Stimulated activated CD4-positive, alpha-beta T cell treated with anti-CD3 and anti-CD28 coated beads, TNF-alpha, amount 100 ng/mL, for 1 hour (primary cell): Measurements from ENCODE around the gene ZFX.
"Not testable (repeated sequence)": the region's sequence is repeated elsewhere in the genome, so short reads cannot be mapped to it uniquely, and the experiment has no call there.

Source experiments
- DNase-seq, 3 donors: peaks; one replicate each; pipeline ENCODE4 v3.0.0-alpha.2; 2020; ENCODE audit warnings: low read depth in 3 of 3, low spot score in 1 of 3

The ZFX gene

DNA sequence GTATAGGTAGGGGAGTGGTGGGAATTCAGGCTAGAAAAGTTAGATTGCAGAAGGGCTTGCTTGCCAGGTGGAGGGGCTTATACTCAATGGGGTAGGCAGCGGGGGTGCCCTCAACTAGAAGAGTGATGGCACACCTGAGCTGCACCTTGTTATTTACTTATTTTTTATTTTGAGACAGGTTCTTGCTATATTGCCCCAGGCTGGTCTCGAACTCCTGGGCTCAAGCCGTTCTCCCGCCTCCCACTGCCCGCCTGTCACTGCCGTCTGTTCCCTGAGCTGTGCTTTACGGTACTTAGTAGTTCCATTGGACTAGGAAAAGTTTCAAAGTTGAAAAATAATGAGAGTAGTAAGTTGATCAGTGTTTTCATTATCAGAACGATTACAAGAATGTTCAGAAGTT is 2.0 kb downstream of the ZFX start:
- no peak for DNase-seq

- no peak for DNase-seq
Observed at GRCh38 chrX:24153178-24153795, 3.8 kb downstream of the ZFX start.

DNA sequence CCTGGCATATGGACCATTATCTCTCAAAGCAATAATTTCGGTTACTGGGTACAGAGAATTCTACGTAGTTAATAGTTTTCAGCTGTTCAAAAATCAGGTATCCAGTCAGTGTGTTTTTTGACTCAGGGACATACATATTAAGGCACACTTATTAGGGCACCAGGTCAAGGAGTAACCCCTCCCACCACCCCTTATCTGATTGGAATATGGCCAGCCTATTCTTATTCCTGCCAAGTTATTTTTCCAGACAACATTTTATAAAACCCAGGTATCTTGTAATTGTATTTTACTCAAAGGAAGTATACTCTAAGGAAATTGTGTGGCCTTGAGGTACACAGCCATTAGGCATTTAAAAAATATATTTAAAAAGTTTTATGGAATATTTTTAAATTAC is 4.3 kb downstream of the ZFX start:
- DNase-seq, result no peak

- no peak for DNase-seq
Observed at GRCh38 chrX:24154490-24155034, 5.0 kb downstream of the ZFX start.

GRCh38 chrX:24155747-24156146 is 6.2 kb downstream of the ZFX start:
- DNase-seq, result not testable (repeated sequence)

- no peak for DNase-seq
Observed at GRCh38 chrX:24156177-24156576, 6.6 kb downstream of the ZFX start.

DNA sequence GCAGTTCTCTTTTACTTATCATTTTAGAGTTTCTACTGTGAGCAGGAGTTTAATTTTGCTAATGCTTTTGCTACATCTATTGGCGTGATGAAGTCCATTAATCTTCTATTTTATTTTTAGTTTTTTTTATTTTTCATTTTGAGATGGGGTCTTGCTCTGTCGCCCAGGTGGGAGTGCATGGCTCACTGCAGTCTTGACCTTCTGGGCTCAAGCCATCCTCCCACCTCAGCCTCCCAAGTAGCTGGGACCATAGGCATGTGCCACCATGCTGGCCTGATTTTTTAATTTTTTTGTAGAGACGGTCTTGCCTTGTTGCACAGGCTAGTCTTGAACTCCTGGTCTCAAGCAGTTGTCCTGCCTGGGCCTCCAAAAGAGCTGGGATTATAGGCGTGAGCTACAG is 9.4 kb downstream of the ZFX start:
- no peak for DNase-seq

- DNase-seq, result no peak
Observed at GRCh38 chrX:24166078-24166477, 16.5 kb downstream of the ZFX start.

GRCh38 chrX:24167719-24168472 is 18.4 kb downstream of the ZFX start:
- DNase-seq, result no peak

GRCh38 chrX:24168807-24169206 is 19.3 kb downstream of the ZFX start:
- DNase-seq, result no peak

GRCh38 chrX:24169211-24169610 is 19.7 kb downstream of the ZFX start:
- no peak for DNase-seq

GRCh38 chrX:24173115-24173847 is 23.8 kb downstream of the ZFX start:
- no peak for DNase-seq

DNA sequence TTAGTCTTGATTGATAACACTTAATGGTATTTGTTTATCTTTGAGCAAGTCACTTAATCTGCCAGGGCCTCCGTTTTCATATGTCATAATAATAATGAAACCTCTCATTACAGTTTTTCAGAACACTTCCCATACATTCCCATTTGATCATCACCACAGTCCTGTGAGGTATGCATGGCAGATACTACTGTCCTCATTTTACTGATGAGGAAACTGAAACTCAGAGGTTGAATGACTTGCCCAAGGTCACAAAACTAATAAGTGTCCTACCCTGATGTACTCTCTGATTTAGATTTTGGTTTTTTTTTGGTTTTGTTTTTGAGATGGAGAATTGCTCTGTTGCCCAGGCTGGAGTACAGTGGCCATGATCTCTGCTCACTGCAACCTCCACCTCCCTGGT is 25.7 kb downstream of the ZFX start:
- DNase-seq, result no peak

DNA sequence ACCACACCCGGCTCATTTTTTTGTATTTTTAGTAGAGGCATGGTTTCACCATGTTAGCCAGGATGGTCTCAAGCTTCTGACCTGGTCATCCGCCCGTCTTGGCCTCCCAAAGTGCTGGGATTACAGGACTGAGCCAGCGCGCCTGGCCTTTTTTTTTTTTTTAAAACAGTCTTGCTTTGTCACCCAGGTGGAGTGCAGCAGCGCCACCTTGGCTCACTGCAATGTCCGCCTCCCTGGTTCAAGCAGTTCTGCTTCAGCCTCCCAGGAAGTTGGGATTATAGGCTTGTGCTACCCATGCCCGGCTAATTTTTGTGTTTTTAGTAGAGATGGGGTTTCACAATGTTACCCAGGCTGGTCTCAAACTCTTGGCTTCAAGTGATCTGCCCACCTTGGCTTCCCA is 28.9 kb downstream of the ZFX start:
- DNase-seq, result no peak

DNA sequence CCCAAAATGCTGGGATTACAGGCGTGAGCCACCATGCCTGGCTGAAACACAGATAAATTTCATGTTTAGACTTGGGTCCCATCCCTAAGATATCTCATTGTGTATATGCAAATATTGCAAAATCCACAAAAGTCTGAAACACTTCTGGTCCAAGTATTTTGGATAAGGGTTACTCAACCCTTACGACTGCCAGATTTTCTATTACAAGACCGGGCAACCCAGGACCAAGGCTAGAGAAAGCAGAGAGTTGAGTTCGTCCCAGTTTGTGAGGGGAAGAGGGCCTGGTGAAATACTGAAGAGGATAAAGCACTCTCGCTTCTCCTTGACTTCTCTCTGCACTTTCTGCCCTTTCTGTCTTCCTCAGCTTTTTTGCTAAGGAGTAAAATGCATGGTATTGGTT is 34.5 kb downstream of the ZFX start:
- no peak for DNase-seq

DNA sequence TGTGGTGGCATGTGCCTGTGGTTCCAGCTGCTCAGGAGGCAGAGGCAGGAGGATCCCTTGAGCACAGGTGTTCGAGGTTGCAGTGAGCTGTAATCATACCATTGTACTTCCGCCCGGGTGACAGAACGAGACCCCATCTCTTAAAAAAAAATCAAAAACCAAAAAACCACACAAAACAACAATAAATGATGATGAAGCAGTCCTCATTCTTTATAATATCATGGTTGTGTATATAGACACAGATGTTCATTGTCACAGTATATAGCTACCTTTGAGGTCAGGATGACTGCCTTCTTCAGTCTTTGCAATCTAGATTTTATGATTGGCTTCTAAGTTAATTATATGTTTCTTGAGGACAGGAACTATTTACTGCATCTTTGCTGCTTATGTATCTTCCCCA is 37.0 kb downstream of the ZFX start:
- DNase-seq, result no peak

DNA sequence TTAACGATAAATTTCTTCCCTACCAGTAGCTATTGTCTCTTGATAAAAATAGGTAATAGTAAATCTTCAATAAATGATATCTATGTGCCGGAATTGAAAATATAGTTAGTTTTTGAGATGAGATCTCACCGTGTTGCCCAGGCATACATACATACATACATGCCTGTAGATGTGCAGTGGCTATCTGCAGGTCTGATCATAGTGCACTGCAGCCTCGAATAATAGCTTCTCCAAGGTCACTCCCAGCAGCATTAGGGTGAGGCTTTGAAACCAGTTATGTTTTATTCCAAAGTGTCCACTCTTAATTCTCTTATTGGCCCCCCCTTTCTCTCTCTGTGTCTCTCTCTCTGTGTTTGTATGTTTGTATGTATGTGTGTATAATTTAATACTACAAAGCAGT is 37.5 kb downstream of the ZFX start:
- no peak for DNase-seq

DNA sequence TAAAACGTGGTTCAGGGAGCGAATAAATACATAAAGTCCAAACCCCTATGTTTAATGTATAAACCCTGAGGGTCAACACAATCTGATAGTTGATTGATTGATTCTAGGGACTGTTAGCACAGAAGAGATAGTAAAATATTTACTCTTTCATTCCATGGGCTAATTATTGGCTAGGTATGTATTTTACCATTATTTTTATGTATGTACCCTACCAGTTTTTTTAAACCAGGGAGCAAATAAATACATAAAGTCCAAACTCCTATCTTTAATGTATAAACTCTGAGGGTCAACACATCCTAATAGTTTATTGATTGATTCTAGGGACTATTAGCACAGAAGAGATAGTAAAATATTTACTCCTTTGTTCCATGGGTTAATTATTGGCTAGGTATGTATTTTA is 40.0 kb downstream of the ZFX start:
- DNase-seq, result no peak

DNA sequence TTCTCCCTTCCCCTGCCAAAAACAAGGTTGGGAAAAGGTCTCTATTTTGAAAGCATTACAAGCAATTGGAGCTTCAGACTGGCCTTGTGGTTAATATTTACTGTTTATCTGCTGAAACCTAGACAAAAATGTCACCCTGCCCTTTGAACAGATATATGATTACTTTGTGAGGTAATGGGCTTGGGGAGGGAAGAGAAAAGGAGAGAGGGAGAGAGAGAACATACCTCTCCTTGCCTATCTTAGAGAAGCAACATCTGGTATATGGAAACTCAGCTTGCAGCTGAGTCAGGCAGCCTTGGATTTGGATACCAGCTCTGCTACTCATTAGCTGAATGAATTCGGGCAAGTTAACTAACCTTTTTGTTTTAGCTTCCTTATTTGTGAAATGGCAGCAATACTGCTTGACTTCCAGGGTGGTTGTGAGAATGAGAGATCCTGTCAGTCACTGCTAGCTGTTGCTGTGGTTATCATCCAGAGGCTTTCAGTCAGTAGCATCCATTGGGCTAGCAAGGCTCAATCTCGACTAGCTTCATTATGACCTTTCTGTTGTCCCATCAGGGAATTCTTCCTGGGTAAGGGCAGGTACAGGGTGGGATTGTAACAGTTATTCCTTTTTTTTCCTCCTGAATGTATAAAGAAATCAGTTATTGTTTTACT is 41.1 kb downstream of the ZFX start:
- DNase-seq, result no peak

DNA sequence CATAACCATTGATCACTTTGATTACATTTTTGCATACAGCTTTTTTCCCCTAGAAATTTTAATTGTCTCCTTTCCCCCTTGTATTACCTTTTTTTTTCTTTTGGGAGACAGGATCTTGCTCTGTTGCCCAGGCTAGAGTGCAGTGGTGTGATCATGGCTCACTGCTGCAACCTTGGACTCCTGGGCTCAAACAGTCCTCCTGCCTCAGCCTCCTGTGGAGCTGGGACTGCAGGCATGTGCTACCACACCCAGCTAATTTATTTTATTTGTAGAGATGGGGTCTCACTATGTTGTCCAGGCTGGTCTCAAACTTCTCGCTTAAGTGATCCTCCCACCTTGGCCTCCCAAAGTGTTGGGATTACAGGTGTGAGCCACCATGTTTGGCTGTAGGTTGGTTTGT is 47.0 kb downstream of the ZFX start:
- DNase-seq, result no peak

DNA sequence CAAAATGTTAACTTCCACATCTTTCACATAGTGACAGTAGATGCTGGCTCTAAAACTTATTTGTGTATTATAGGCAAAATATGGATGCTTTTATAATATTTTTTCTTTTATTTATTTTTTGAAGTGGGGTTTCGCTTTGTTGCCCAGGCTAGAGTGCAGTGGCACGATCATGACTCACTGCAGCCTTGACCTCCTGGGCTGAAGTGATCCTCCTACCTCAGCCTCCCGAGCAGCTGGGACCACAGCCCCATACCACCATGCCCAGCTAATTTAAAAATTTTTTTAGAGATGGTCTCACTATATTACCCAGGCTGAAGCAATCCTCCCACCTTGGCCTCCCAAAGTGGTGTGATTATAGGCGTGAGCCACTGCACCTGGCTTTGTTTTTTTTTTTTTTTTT is 48.6 kb downstream of the ZFX start:
- no peak for DNase-seq

DNA sequence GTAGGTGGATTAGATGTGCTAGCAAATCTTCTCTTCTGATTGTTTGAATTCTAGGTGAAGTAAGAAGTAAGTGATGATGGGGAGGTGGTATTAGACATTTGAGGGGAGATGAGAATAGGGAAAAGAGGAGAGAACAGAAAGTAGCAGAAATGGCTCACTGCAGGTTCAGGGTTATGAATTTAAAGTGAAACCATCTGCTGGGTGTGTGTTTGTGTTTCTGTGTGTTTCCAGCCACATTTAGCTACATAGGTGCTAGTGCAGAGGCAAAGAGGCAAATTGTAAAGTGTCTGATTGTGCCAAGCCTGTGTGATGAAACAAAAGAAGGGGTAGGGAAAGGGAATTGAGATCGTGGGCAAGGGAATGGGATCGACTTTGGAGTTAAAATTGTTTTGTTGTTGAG is 50.6 kb downstream of the ZFX start:
- DNase-seq, result no peak
